Measurements from ENCODE around the gene MAST3.
A peak's percentile ranks its signal among the peaks of the same experiment; 100 is the strongest.

The MAST3 gene

GRCh38 chr19:18059902-18060301 is 37.7 kb upstream of the MAST3 start:
- no peak overlapping the region for H3K9ac ChIP-seq
- no peaks in the 10 kb centered on the region for H3K9me3 ChIP-seq (replicated peaks in 1 of 11)
- H3K27me3 ChIP-seq, result no peaks in the 10 kb centered on the region
- H3K4me3 ChIP-seq, result no peak overlapping the region
- no peaks in the 10 kb centered on the region for H3K36me3 ChIP-seq
- peaks cover 15 to 30% (median 22%) of the 10 kb centered on the region in 10 experiments for H3K4me1 ChIP-seq
- TF ChIP-seq Cebpa-rat (IDR thresholded peaks at IDR 0.05), result no peak
- no peak overlapping the region for H3K27ac ChIP-seq
- no peaks in the 10 kb centered on the region for H4K20me1 ChIP-seq
- H3K4me2 ChIP-seq, result no peak overlapping the region

DNA sequence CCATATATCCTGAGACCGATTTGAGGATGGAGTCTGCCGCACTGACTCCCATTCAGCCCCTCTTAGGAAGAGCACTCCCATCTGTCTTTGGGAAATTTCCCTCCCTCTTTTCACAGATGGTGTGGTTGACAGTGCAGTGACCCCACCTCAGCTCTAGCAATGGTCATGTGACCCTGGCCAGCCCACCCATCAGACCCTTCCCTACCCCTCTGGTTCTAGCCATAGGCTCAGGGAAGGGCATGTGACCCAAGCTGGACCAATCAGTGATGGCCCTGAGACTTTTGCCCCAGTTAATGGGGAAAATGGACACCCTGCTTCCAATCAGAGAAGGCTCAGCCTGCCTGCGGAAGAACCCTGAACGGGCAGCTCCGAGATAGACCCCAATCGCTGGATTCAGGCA is 37.1 kb upstream of the MAST3 start:
- no peaks in the 10 kb centered on the region for H4K20me1 ChIP-seq
- no peak for TF ChIP-seq Cebpa-rat (IDR thresholded peaks at IDR 0.05)
- no peaks in the 10 kb centered on the region for H3K36me3 ChIP-seq
- H3K27ac ChIP-seq, result no peak overlapping the region
- H3K9me3 ChIP-seq (replicated peaks in 1 of 11), result no peaks in the 10 kb centered on the region
- H3K27me3 ChIP-seq, result no peaks in the 10 kb centered on the region
- H3K4me1 ChIP-seq, result peaks cover 15 to 30% (median 23%) of the 10 kb centered on the region in 10 experiments
- no peak overlapping the region for H3K4me2 ChIP-seq
- no peak overlapping the region for H3K9ac ChIP-seq
- no peak overlapping the region for H3K4me3 ChIP-seq

GRCh38 chr19:18062028-18062427 is 35.5 kb upstream of the MAST3 start:
- Histone ChIP-seq H3K36me3 (peaks cover 0 to 5% (median 0%) of the 10 kb centered on the region in 11 experiments; a peak in 1 of 22 replicates), H3K9me3 (replicated peaks in 1 of 11) (no peaks in the 10 kb centered on the region), H3K4me2 (no peak overlapping the region), H3K27me3 (no peaks in the 10 kb centered on the region), H3K4me1 (peaks cover 15 to 30% (median 23%) of the 10 kb centered on the region in 10 experiments), H3K4me3 (no peak overlapping the region), H3K27ac (no peak overlapping the region), H3K9ac (no peak overlapping the region), H4K20me1 (no peaks in the 10 kb centered on the region)
- no peak for TF ChIP-seq Cebpa-rat (IDR thresholded peaks at IDR 0.05)

GRCh38 chr19:18063463-18063862 is 34.1 kb upstream of the MAST3 start:
- H3K27ac ChIP-seq, result no peak overlapping the region
- H3K4me1 ChIP-seq, result peaks cover 4 to 20% (median 12%) of the 10 kb centered on the region in 10 experiments; a peak in 17 of 20 replicates
- H3K27me3 ChIP-seq, result no peaks in the 10 kb centered on the region
- TF ChIP-seq Cebpa-rat (IDR thresholded peaks at IDR 0.05), result no peak
- H3K4me3 ChIP-seq, result no peak overlapping the region
- H4K20me1 ChIP-seq, result no peaks in the 10 kb centered on the region
- H3K9me3 ChIP-seq (replicated peaks in 1 of 11), result no peaks in the 10 kb centered on the region
- 0 out of 22 replicates have a peak overlapping the region, but pooled peaks of 2 of the 11 experiments have one; percentile 13 to 37 for H3K4me2 ChIP-seq
- H3K9ac ChIP-seq, result no peak overlapping the region
- peaks cover 0 to 5% (median 0%) of the 10 kb centered on the region in 11 experiments; a peak in 1 of 22 replicates for H3K36me3 ChIP-seq

DNA sequence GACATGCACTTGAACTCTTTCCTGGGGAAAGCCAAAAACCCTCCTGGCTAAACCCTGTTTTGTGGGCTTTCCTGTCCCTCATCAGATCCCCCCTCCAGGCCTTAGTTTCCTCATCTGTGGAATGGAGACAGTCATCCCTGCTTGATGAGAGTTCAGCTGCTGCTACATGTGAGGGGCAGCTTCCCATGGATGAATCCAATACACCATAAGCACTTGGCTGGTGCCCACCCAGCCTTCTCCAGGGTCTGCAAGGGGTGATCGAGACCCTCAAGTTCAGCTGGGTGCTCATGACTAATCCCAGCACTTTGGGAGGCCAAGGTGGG is 32.4 kb upstream of the MAST3 start:
- TF ChIP-seq Cebpa-rat (IDR thresholded peaks at IDR 0.05), result no peak
- Histone ChIP-seq H3K4me2 (no peak overlapping the region), H3K36me3 (peaks cover 0 to 13% (median 0%) of the 10 kb centered on the region in 11 experiments; a peak in 2 of 22 replicates), H4K20me1 (no peaks in the 10 kb centered on the region), H3K9me3 (replicated peaks in 1 of 11) (no peaks in the 10 kb centered on the region), H3K27ac (no peak overlapping the region), H3K9ac (no peak overlapping the region), H3K4me1 (peaks cover 0 to 13% (median 8%) of the 10 kb centered on the region in 10 experiments; a peak in 11 of 20 replicates), H3K27me3 (no peaks in the 10 kb centered on the region), H3K4me3 (no peak overlapping the region)

- peaks cover 0 to 7% (median 0%) of the 10 kb centered on the region in 10 experiments; a peak in 3 of 20 replicates for H3K4me1 ChIP-seq
- H3K4me2 ChIP-seq, result no peak overlapping the region
- H3K4me3 ChIP-seq, result no peak overlapping the region
- H3K27me3 ChIP-seq, result no peaks in the 10 kb centered on the region
- peaks cover 0 to 41% (median 0%) of the 10 kb centered on the region in 11 experiments; a peak in 4 of 22 replicates for H3K36me3 ChIP-seq
- H3K9me3 ChIP-seq (replicated peaks in 1 of 11), result no peaks in the 10 kb centered on the region
- no peak overlapping the region for H3K9ac ChIP-seq
- H3K27ac ChIP-seq, result no peak overlapping the region
- H4K20me1 ChIP-seq, result no peaks in the 10 kb centered on the region
- no peak for TF ChIP-seq Cebpa-rat (IDR thresholded peaks at IDR 0.05)
These were observed 29.2 kb upstream of the MAST3 start for GRCh38 chr19:18068395-18068794.

DNA sequence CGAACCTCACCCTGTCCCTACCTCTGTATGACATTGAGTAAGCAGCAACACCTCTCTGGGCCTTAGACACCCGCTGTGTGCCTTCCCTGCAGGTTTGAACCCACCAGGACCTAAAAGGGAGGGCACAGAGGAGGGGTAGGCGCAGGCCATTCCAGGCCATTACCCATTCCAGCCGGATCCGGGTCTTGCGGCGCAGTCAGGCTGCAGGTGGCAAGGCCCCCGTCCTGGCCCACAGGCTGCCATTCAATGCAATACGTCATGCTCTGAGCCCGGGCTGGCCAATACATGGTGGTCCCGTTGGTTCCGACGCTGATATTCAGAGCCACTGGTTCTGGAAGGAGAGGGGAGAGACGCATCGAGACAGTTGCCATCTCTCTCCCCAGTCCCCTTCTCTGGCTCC is 28.2 kb upstream of the MAST3 start:
- no peak for TF ChIP-seq Cebpa-rat (IDR thresholded peaks at IDR 0.05)
- H4K20me1 ChIP-seq, result no peaks in the 10 kb centered on the region
- no peaks in the 10 kb centered on the region for H3K9me3 ChIP-seq (replicated peaks in 1 of 11)
- no peaks in the 10 kb centered on the region for H3K27me3 ChIP-seq
- peaks cover 0 to 44% (median 0%) of the 10 kb centered on the region in 11 experiments; a peak in 4 of 22 replicates for H3K36me3 ChIP-seq
- no peak overlapping the region for H3K4me2 ChIP-seq
- H3K9ac ChIP-seq, result no peak overlapping the region
- no peak overlapping the region for H3K4me3 ChIP-seq
- H3K4me1 ChIP-seq, result peaks cover 0 to 7% (median 0%) of the 10 kb centered on the region in 10 experiments; a peak in 2 of 20 replicates
- no peak overlapping the region for H3K27ac ChIP-seq

- H3K27me3 ChIP-seq, result no peaks in the 10 kb centered on the region
- no peak for TF ChIP-seq Cebpa-rat (IDR thresholded peaks at IDR 0.05)
- H4K20me1 ChIP-seq, result no peaks in the 10 kb centered on the region
- no peak overlapping the region for H3K4me2 ChIP-seq
- H3K4me3 ChIP-seq, result no peak overlapping the region
- peaks cover 0 to 44% (median 0%) of the 10 kb centered on the region in 11 experiments; a peak in 4 of 22 replicates for H3K36me3 ChIP-seq
- H3K9ac ChIP-seq, result no peak overlapping the region
- no peaks in the 10 kb centered on the region for H3K9me3 ChIP-seq (replicated peaks in 1 of 11)
- H3K27ac ChIP-seq, result no peak overlapping the region
- peaks cover 0 to 5% (median 0%) of the 10 kb centered on the region in 10 experiments; a peak in 2 of 20 replicates for H3K4me1 ChIP-seq
These were observed 27.4 kb upstream of the MAST3 start for GRCh38 chr19:18070181-18070580.

- Histone ChIP-seq H3K4me2 (no peak overlapping the region), H3K27ac (no peak overlapping the region), H3K9ac (0 out of 22 replicates have a peak overlapping the region, but pooled peaks of 1 of the 11 experiments have one; percentile 2), H4K20me1 (no peaks in the 10 kb centered on the region), H3K36me3 (peaks cover 0 to 53% (median 0%) of the 10 kb centered on the region in 11 experiments; a peak in 8 of 22 replicates), H3K27me3 (no peaks in the 10 kb centered on the region), H3K9me3 (replicated peaks in 1 of 11) (no peaks in the 10 kb centered on the region), H3K4me3 (no peak overlapping the region), H3K4me1 (peaks cover 0 to 5% (median 0%) of the 10 kb centered on the region in 10 experiments; a peak in 1 of 20 replicates)
- TF ChIP-seq Cebpa-rat (IDR thresholded peaks at IDR 0.05), result no peak
These were observed 25.2 kb upstream of the MAST3 start for GRCh38 chr19:18072335-18072734.

- no peak overlapping the region; a peak in 1 of 22 replicates for H3K9ac ChIP-seq
- H4K20me1 ChIP-seq, result no peaks in the 10 kb centered on the region
- no peaks in the 10 kb centered on the region for H3K9me3 ChIP-seq (replicated peaks in 1 of 11)
- no peak for TF ChIP-seq Cebpa-rat (IDR thresholded peaks at IDR 0.05)
- H3K27me3 ChIP-seq, result no peaks in the 10 kb centered on the region
- H3K4me2 ChIP-seq, result no peak overlapping the region
- H3K27ac ChIP-seq, result no peak overlapping the region
- peaks cover 0 to 53% (median 0%) of the 10 kb centered on the region in 11 experiments; a peak in 8 of 22 replicates for H3K36me3 ChIP-seq
- no peak overlapping the region for H3K4me3 ChIP-seq
- H3K4me1 ChIP-seq, result peaks cover 0 to 5% (median 0%) of the 10 kb centered on the region in 10 experiments; a peak in 1 of 20 replicates
These were observed 24.4 kb upstream of the MAST3 start for GRCh38 chr19:18073197-18073596.
